Suprapubic skin (tissue), 4 donors: ENCODE measurements around the gene SYNE2. TPM values are rescaled to one million over a fixed set of nuclear protein-coding genes. Genes with fewer than 3 reads are reported as not detected.

Source experiments
- DNase-seq, 2 donors: peaks; one replicate each; pipeline ENCODE4 v3.0.0-alpha.2; 2019; ENCODE audit warnings: low spot score in 2 of 2
- H3K27ac ChIP-seq: fragments of 200-600 bp; sonication (generic); one replicate; pipeline ENCODE4 v1.5.1; 2019
- H3K27me3 ChIP-seq: fragments of 200-600 bp; sonication (generic); one replicate; pipeline ENCODE4 v1.5.1; 2019
- H3K36me3 ChIP-seq: fragments of 200-600 bp; sonication (generic); one replicate; pipeline ENCODE4 v1.5.1; 2019
- H3K4me1 ChIP-seq: fragments of 200-600 bp; sonication (generic); one replicate; pipeline ENCODE4 v1.5.1; 2019
- H3K4me3 ChIP-seq: fragments of 200-600 bp; sonication (generic); one replicate; pipeline ENCODE4 v1.5.1; 2019; ENCODE audit warnings: mild to moderate bottlenecking
- H3K9me3 ChIP-seq: fragments of 200-600 bp; sonication (generic); one replicate; pipeline ENCODE4 v1.5.1; 2019
- EP300 ChIP-seq: sonication (generic); formaldehyde crosslinking; IDR thresholded peaks from one replicate; pipeline ENCODE4 v1.6.1; 2017; ENCODE audit warnings: antibody characterized with exemption
- POLR2A ChIP-seq, 2 donors: fragments of 450-650 bp; IDR thresholded peaks; one replicate each; pipeline ENCODE4 v1.6.1; 2017; ENCODE audit warnings: antibody characterized with exemption in 2 of 2, mild to moderate bottlenecking in 2 of 2, moderate library complexity in 2 of 2
- POLR2AphosphoS5 ChIP-seq, 3 donors: sonication (generic); formaldehyde crosslinking; IDR thresholded peaks; one replicate each; pipeline ENCODE4 v1.6.1; 2017; ENCODE audit warnings: antibody characterized with exemption in 3 of 3
- WGBS: methylation state at CpG from one replicate; pipeline ENCODE4 v1.1.5; 2018; 5-methylcytosine and 5-hydroxymethylcytosine counted together
- total RNA-seq, 4 donors: library from RNA; depleted of rRNA; stranded (reverse); fragments of >200 nt; gene quantifications; one replicate each; pipeline ENCODE4 v1.1.0, GENCODE V29; 2016
- TF ChIP-seq, protein P1 (sequence below), 2 donors: fragments of 200-600 bp in 1 of 2; fragments of 450-650 bp in 1 of 2; sonication (generic) in 1 of 2; IDR thresholded peaks; one replicate each; pipeline ENCODE4 v1.5.1; 2016 to 2019; ENCODE audit warnings: antibody characterized with exemption in 2 of 2, mild to moderate bottlenecking in 1 of 2, moderate library complexity in 1 of 2

Gene SYNE2
- total RNA-seq, 4 donors from 2014 or later, result 234 to 658 (median 244) TPM

DNA sequence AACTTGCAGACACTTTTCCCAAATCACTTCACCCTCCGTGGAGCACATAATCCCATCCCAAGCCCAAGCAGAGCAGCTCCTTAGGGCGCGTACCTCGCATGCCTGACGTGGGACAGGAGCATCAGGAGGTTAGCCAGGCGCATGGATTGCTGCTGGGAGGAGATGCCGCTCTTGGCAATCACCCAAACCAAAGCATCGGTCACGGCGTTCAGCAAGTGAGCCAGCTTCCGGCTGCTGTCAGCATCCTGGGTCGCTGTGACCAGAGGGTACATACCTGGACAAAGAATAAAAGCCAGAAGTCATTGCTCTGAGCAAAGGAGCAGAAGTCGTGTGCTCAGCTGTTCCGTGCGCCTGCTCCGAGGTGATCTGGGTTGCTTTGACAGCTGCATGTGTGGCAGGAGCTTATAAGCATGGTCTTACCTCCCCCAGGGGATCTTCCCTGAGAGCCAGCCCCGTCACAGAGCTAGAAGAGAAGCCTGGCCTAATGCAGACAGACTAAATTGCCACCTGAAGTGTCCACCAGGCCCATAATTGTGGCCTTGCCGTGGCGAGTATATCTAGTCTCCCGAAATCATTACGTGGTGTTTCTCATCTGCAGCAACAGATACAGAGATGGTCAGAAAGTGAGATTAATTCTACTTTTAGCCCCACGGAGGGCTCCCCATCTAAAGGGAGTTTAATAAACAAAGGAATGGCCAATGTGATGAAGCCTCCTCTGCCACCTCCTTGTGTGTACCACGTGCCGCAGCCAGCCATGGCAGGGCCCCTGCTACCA is 382.3 kb downstream of the SYNE2 start:
- H3K9me3 ChIP-seq, result no peaks in the 10 kb centered on the region
- no peaks in the 10 kb centered on the region for H3K4me1 ChIP-seq
- no peaks in the 10 kb centered on the region for H3K27me3 ChIP-seq
- no peak for DNase-seq
- no peak overlapping the region for H3K4me3 ChIP-seq
- TF ChIP-seq, protein P1, sequence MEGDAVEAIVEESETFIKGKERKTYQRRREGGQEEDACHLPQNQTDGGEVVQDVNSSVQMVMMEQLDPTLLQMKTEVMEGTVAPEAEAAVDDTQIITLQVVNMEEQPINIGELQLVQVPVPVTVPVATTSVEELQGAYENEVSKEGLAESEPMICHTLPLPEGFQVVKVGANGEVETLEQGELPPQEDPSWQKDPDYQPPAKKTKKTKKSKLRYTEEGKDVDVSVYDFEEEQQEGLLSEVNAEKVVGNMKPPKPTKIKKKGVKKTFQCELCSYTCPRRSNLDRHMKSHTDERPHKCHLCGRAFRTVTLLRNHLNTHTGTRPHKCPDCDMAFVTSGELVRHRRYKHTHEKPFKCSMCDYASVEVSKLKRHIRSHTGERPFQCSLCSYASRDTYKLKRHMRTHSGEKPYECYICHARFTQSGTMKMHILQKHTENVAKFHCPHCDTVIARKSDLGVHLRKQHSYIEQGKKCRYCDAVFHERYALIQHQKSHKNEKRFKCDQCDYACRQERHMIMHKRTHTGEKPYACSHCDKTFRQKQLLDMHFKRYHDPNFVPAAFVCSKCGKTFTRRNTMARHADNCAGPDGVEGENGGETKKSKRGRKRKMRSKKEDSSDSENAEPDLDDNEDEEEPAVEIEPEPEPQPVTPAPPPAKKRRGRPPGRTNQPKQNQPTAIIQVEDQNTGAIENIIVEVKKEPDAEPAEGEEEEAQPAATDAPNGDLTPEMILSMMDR (IDR thresholded peaks at IDR 0.05), result no peak
- TF ChIP-seq EP300, result no peak
- TF ChIP-seq POLR2AphosphoS5 (IDR thresholded peaks at IDR 0.05), result no peak
- TF ChIP-seq POLR2A (IDR thresholded peaks at IDR 0.05), result no peak
- no peak overlapping the region for H3K27ac ChIP-seq
- WGBS, result 74% methylated on average over 18 of the region's 24 CpGs
- peaks cover 24% of the 10 kb centered on the region for H3K36me3 ChIP-seq

- Histone ChIP-seq H3K27me3 (no peaks in the 10 kb centered on the region), H3K36me3 (peaks cover 20% of the 10 kb centered on the region), H3K27ac (no peak overlapping the region), H3K9me3 (no peaks in the 10 kb centered on the region), H3K4me3 (no peak overlapping the region), H3K4me1 (no peaks in the 10 kb centered on the region)
- 76% methylated on average over 13 of the region's 13 CpGs for WGBS
- no peak for DNase-seq
- TF ChIP-seq, protein P1 (IDR thresholded peaks at IDR 0.05), result no peak
- TF ChIP-seq POLR2A (IDR thresholded peaks at IDR 0.05) (no peak), POLR2AphosphoS5 (IDR thresholded peaks at IDR 0.05) (no peak), EP300 (no peak)
These were observed 383.1 kb downstream of the SYNE2 start for GRCh38 chr14:64235652-64236640.

- DNase-seq, result no peak
- TF ChIP-seq, protein P1 (IDR thresholded peaks at IDR 0.05), result no peak
- TF ChIP-seq EP300 (no peak), POLR2AphosphoS5 (IDR thresholded peaks at IDR 0.05) (no peak), POLR2A (IDR thresholded peaks at IDR 0.05) (no peak)
- H3K4me1 ChIP-seq, result no peaks in the 10 kb centered on the region
- peaks cover 2% of the 10 kb centered on the region for H3K36me3 ChIP-seq
- H3K4me3 ChIP-seq, result no peak overlapping the region
- no peak overlapping the region for H3K27ac ChIP-seq
- no peaks in the 10 kb centered on the region for H3K9me3 ChIP-seq
- 91% methylated on average over 6 of the region's 6 CpGs for WGBS
- no peaks in the 10 kb centered on the region for H3K27me3 ChIP-seq
These were observed 385.2 kb downstream of the SYNE2 start for GRCh38 chr14:64238049-64238448.

DNA sequence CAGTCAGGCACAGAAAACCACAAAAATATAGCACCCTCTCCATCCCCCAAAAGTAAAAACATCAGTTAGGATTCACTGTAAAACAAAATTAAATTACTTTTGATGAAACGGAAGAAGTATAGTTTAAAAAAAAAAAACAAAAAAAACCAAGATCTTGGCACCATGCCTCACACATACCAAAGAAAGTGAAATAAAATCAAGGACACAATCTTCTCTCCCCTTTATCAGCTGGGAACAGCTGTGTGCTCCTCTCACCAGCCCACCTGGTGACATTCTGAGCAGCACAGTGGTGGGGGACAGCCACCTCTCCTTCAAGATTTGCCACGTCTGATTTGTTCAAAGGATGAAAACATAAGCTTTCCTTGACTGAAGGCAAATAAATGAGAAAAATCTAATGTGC is 385.8 kb downstream of the SYNE2 start:
- H3K4me3 ChIP-seq, result no peak overlapping the region
- H3K27me3 ChIP-seq, result no peaks in the 10 kb centered on the region
- 37% methylated on average over 2 of the region's 2 CpGs for WGBS
- no peak for DNase-seq
- no peaks in the 10 kb centered on the region for H3K9me3 ChIP-seq
- no peaks in the 10 kb centered on the region for H3K4me1 ChIP-seq
- no peaks in the 10 kb centered on the region for H3K36me3 ChIP-seq
- TF ChIP-seq, protein P1 (IDR thresholded peaks at IDR 0.05), result no peak
- TF ChIP-seq POLR2A (IDR thresholded peaks at IDR 0.05) (no peak), POLR2AphosphoS5 (IDR thresholded peaks at IDR 0.05) (no peak), EP300 (no peak)
- no peak overlapping the region for H3K27ac ChIP-seq

DNA sequence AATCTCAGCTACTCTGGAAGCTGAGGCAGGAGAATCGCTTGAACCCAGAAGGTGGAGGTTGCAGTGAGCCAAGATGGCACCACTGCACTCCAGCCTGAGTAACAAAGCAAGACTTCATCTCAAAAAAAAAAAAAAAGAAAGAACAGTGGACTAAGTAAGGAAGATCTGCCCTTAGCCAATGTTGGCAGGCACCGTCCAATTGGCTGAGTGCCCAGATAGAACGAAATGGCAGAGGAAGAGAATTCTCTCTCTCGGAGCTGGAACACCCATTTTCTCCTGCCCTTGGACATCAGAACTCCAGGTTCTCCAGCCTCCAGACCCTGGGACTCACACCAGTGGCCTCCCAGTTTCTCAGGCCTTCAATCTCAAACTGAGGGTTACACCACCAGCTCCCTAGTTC is 391.5 kb downstream of the SYNE2 start:
- no peak overlapping the region for H3K27ac ChIP-seq
- H3K4me1 ChIP-seq, result no peaks in the 10 kb centered on the region
- no peaks in the 10 kb centered on the region for H3K36me3 ChIP-seq
- no peaks in the 10 kb centered on the region for H3K9me3 ChIP-seq
- H3K4me3 ChIP-seq, result no peak overlapping the region
- 39% methylated on average over 4 of the region's 4 CpGs for WGBS
- no peaks in the 10 kb centered on the region for H3K27me3 ChIP-seq
- TF ChIP-seq EP300, result no peak
- TF ChIP-seq POLR2AphosphoS5 (IDR thresholded peaks at IDR 0.05), result no peak
- no peak for DNase-seq
